ENCODE data around the gene PDE8A. TPM values are rescaled to one million over a fixed set of nuclear protein-coding genes. Genes with fewer than 3 reads are reported as not detected.
A peak's percentile ranks its signal among the peaks of the same experiment; 100 is the strongest.

PDE8A gene
- total and polyA plus RNA-seq, 2 donors (not counting 1 experiment from before 2014, with no cell fraction given): 17.4 to 51.1 TPM

- WGBS (ENCODE audit: insufficient coverage): no CpG with 5 or more reads among the region's 1 CpG
- no peak overlapping the region for H3K4me3 Mint-ChIP-seq
- DNase-seq (no peak), ATAC-seq (ENCODE audit: low read depth) (no peak)
- Histone ChIP-seq H3K27me3 (replicated peaks in 1 of 4; ENCODE audit: control extremely low read depth in 1 of 4, control insufficient read depth in 3 of 4, insufficient read depth in 4 of 4, low read length in 3 of 4) (peaks cover 0 to 11% (median 0%) of the 10 kb centered on the region in 4 experiments), H3K9me3 (ENCODE audit: control extremely low read depth in 1 of 3, control insufficient read depth in 2 of 3, insufficient read depth in 1 of 3, low read length in 2 of 3) (no peaks in the 10 kb centered on the region), H4K20me1 (ENCODE audit: control insufficient read depth, insufficient read depth, low read length, poor library complexity, severe bottlenecking) (no peaks in the 10 kb centered on the region), H3K79me2 (ENCODE audit: control insufficient read depth, insufficient read depth, low read length) (no peaks in the 10 kb centered on the region), H3K4me3 (ENCODE audit: control extremely low read depth in 1 of 5, extremely low read depth in 1 of 5, insufficient read depth in 1 of 5, low read depth in 2 of 5, low read length in 4 of 5) (no peak overlapping the region), H3K36me3 (replicated peaks in 1 of 2; ENCODE audit: control extremely low read depth in 1 of 2, control insufficient read depth in 1 of 2, extremely low read depth in 1 of 2, insufficient read depth in 2 of 2, low read length in 1 of 2) (no peaks in the 10 kb centered on the region), H3K27ac (ENCODE audit: low read length in 2 of 2) (no peak overlapping the region), H3K4me1 (ENCODE audit: control insufficient read depth in 2 of 2, insufficient read depth in 2 of 2, low read length in 2 of 2) (peaks cover 4 to 5% of the 10 kb centered on the region in 2 donors), H3K9ac (ENCODE audit: low read length) (no peak overlapping the region), H3K4me2 (replicated peaks; ENCODE audit: low read depth, low read length, poor library complexity, severe bottlenecking) (no peak overlapping the region), H2AFZ (ENCODE audit: insufficient read depth, low read depth, low read length, poor library complexity, severe bottlenecking) (no peak overlapping the region)
- intact Hi-C loops (cut with micrococcal nuclease): no loop called here
- H3K4me1 Mint-ChIP-seq: peaks cover 4% of the 10 kb centered on the region
- H3K9me3 Mint-ChIP-seq (ENCODE audit: insufficient read depth): no peaks in the 10 kb centered on the region
- H3K27me3 Mint-ChIP-seq: peaks cover 16% of the 10 kb centered on the region
- TF ChIP-seq EZH2 (IDR thresholded peaks at IDR 0.05; ENCODE audit: borderline replicate concordance, insufficient read depth, low read depth, low read length, poor library complexity, severe bottlenecking): no peak
- no peak for TF ChIP-seq CTCF (IDR thresholded peaks at IDR 0.05)
- CTCF ChIA-PET: interaction anchor here (1.2 to 3.4 kb wide), 4 partner anchors 35 to 93 kb away, joined by 3 to 21 read pairs (median 7); no protein-coding TSS in a partner anchor
- POLR2A ChIA-PET: no interaction called here
- no peak overlapping the region for H3K27ac Mint-ChIP-seq
Observed at GRCh38 chr15:84953726-84954125, 27.9 kb upstream of the PDE8A start.

GRCh38 chr15:84955089-84955848, 26.4 kb upstream of the PDE8A start:
- Histone ChIP-seq H3K9ac (ENCODE audit: low read length) (no peak overlapping the region), H3K79me2 (ENCODE audit: control insufficient read depth, insufficient read depth, low read length) (no peaks in the 10 kb centered on the region), H3K27me3 (replicated peaks in 1 of 4; ENCODE audit: control extremely low read depth in 1 of 4, control insufficient read depth in 3 of 4, insufficient read depth in 4 of 4, low read length in 3 of 4) (peaks cover 0 to 8% (median 0%) of the 10 kb centered on the region in 4 experiments), H3K4me2 (replicated peaks; ENCODE audit: low read depth, low read length, poor library complexity, severe bottlenecking) (peak overlapping the region; percentile 42), H2AFZ (ENCODE audit: insufficient read depth, low read depth, low read length, poor library complexity, severe bottlenecking) (peak overlapping the region; percentile 54), H3K9me3 (ENCODE audit: control extremely low read depth in 1 of 3, control insufficient read depth in 2 of 3, insufficient read depth in 1 of 3, low read length in 2 of 3) (no peaks in the 10 kb centered on the region), H3K4me1 (ENCODE audit: control insufficient read depth in 2 of 2, insufficient read depth in 2 of 2, low read length in 2 of 2) (peaks cover 4 to 5% of the 10 kb centered on the region in 2 donors), H3K27ac (ENCODE audit: low read length in 2 of 2) (no peak overlapping the region), H3K4me3 (ENCODE audit: control extremely low read depth in 1 of 5, extremely low read depth in 1 of 5, insufficient read depth in 1 of 5, low read depth in 2 of 5, low read length in 4 of 5) (no peak overlapping the region), H4K20me1 (ENCODE audit: control insufficient read depth, insufficient read depth, low read length, poor library complexity, severe bottlenecking) (no peaks in the 10 kb centered on the region), H3K36me3 (replicated peaks in 1 of 2; ENCODE audit: control extremely low read depth in 1 of 2, control insufficient read depth in 1 of 2, extremely low read depth in 1 of 2, insufficient read depth in 2 of 2, low read length in 1 of 2) (no peaks in the 10 kb centered on the region)
- Mint-ChIP-seq H3K4me1 (peaks cover 9% of the 10 kb centered on the region), H3K27ac (no peak overlapping the region), H3K9me3 (ENCODE audit: insufficient read depth) (no peaks in the 10 kb centered on the region), H3K4me3 (no peak overlapping the region), H3K27me3 (peaks cover 20% of the 10 kb centered on the region)
- intact Hi-C loops (cut with micrococcal nuclease): loop anchor here (1.0 kb wide), 2 partner anchors 55 to 89 kb away; no protein-coding TSS in a partner anchor
- DNase-seq (peak; percentile 61), ATAC-seq (ENCODE audit: low read depth) (peak; percentile 45)
- 41% methylated on average over 12 of the region's 15 CpGs for whole genome bisulfite sequencing (ENCODE audit: insufficient coverage)
- CTCF ChIA-PET: interaction anchor here (0.6 to 2.5 kb wide), 13 partner anchors 15 to 213 kb away, joined by 3 to 19 read pairs (median 4); no protein-coding TSS in a partner anchor
- POLR2A ChIA-PET: no interaction called here
- TF ChIP-seq EZH2 (IDR thresholded peaks at IDR 0.05; ENCODE audit: borderline replicate concordance, insufficient read depth, low read depth, low read length, poor library complexity, severe bottlenecking): no peak
- peak; percentile 56 for TF ChIP-seq CTCF (IDR thresholded peaks at IDR 0.05)

Measured in B cell (primary cell).